HUES48 (cell line): ENCODE data around the gene OR7D4.
"Not testable (repeated sequence)": the region's sequence is repeated elsewhere in the genome, so short reads cannot be mapped to it uniquely, and the experiment has no call there.

ENCODE experiments used
- H3K27ac ChIP-seq: one replicate; pipeline ENCODE4 v1.7.0; 2013; ENCODE audit warnings: low read depth, low read length, inconsistent platforms
- H3K27me3 ChIP-seq: 2 replicates; pipeline ENCODE4 v1.6.1; 2013; ENCODE audit warnings: mild to moderate bottlenecking, low read length; ENCODE audit not compliant: control insufficient read depth, insufficient read depth
- H3K36me3 ChIP-seq: 2 replicates; pipeline ENCODE4 v1.6.1; 2013; ENCODE audit warnings: low read length; ENCODE audit not compliant: control insufficient read depth, insufficient read depth
- H3K4me1 ChIP-seq: 2 replicates; pipeline ENCODE4 v1.6.1; 2013; ENCODE audit warnings: mild to moderate bottlenecking, low read length; ENCODE audit not compliant: control insufficient read depth, insufficient read depth
- H3K4me3 ChIP-seq: 2 replicates; pipeline ENCODE4 v1.5.1; 2013; ENCODE audit warnings: mild to moderate bottlenecking, low read depth, low read length
- H3K9ac ChIP-seq: 2 replicates; pipeline ENCODE4 v1.6.1; 2013; ENCODE audit warnings: mild to moderate bottlenecking, low read depth, low read length, moderate library complexity
- H3K9me3 ChIP-seq: 2 replicates; pipeline ENCODE4 v1.6.1; 2013; ENCODE audit warnings: low read length; ENCODE audit not compliant: control insufficient read depth, insufficient read depth

Gene OR7D4

DNA sequence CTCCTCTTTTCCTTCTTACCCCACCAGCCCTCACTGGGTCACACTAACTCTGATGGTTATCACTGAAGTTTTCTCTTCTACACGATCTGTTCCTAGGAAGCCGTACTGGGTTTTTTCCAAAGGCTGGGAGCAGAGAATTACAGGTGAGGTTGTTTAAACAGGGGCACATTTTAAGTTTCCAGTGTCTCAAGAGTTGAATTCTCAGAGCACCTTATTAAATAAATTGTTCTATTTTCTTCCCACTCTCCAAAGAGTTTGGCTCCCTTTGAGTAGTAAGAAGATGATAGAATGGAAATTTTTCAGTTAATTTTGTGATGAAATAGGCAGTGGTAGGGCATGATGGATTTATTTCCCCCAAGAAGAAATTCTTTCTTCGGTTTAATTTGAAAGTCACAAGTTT, at the start of gene OR7D4:
OR7D4 (minus strand) TSS at position 101 of the 400 bp plus-strand sequence. CDS start 4,752 bp downstream, outside the sequence.
- Histone ChIP-seq H3K9me3 (peaks cover 76% of the 10 kb centered on the region), H3K27me3 (no peaks in the 10 kb centered on the region), H3K4me1 (no peaks in the 10 kb centered on the region), H3K9ac (no peak within 1 kb of the TSS), H3K27ac (no peak within 1 kb of the TSS), H3K4me3 (no peak within 1 kb of the TSS), H3K36me3 (no peaks in the 10 kb centered on the region)

GRCh38 chr19:9251236-9251635, 31.8 kb upstream of the OR7D4 start:
- Histone ChIP-seq H3K4me3 (no peak overlapping the region), H3K9ac (no peak overlapping the region), H3K4me1 (no peaks in the 10 kb centered on the region), H3K27me3 (no peaks in the 10 kb centered on the region), H3K36me3 (no peaks in the 10 kb centered on the region), H3K9me3 (peaks cover 78% of the 10 kb centered on the region), H3K27ac (no peak overlapping the region)

GRCh38 chr19:9250630-9251029, 31.2 kb upstream of the OR7D4 start, which contains the start of gene OR7E24:
Gene OR7E24, plus strand, starts transcription at chr19:9250930. Its CDS starts 114 bp downstream, at chr19:9251044.
- Histone ChIP-seq H3K36me3 (no peaks in the 10 kb centered on the region), H3K9me3 (peaks cover 73% of the 10 kb centered on the region)

GRCh38 chr19:9205501-9206113, 13.8 kb downstream of the OR7D4 start:
- Histone ChIP-seq H3K27me3 (no peaks in the 10 kb centered on the region), H3K9me3 (peaks cover 77% of the 10 kb centered on the region), H3K4me3 (no peak overlapping the region), H3K36me3 (no peaks in the 10 kb centered on the region), H3K4me1 (no peaks in the 10 kb centered on the region), H3K9ac (no peak overlapping the region), H3K27ac (no peak overlapping the region)

More at GRCh38 chr19:9250630-9251029, 31.2 kb upstream of the OR7D4 start, which contains the start of gene OR7E24:
- H3K27ac ChIP-seq, result no peak within 1 kb of the TSS
- H3K27me3 ChIP-seq, result no peaks in the 10 kb centered on the region
- no peaks in the 10 kb centered on the region for H3K4me1 ChIP-seq
- H3K9ac ChIP-seq, result no peak within 1 kb of the TSS
- no peak within 1 kb of the TSS for H3K4me3 ChIP-seq

DNA sequence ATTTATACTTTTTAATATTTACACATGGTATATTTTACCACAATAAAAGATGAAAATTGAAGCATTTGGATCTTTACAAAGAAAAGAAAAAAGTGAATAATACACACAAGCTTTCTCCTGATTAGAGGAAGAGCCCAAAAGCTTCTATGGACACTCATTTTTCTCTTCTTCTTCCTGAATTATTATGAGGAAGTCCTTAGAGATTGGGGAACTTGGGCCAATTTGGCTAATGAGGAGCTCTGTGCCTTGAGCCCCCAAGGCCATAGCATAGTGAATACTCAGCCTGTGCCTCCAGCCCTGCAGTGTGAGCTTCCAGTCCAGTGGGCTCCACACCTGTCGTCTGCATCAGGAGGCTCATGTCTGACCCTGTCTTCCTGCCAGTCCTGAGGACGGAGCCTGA, 21.3 kb downstream of the OR7D4 start:
- H3K27me3 ChIP-seq, H3K4me1 ChIP-seq, H3K4me3 ChIP-seq, H3K36me3 ChIP-seq, H3K9ac ChIP-seq, H3K27ac ChIP-seq: not testable (repeated sequence)
- H3K9me3 ChIP-seq, result peaks cover 65% of the 10 kb centered on the region

DNA sequence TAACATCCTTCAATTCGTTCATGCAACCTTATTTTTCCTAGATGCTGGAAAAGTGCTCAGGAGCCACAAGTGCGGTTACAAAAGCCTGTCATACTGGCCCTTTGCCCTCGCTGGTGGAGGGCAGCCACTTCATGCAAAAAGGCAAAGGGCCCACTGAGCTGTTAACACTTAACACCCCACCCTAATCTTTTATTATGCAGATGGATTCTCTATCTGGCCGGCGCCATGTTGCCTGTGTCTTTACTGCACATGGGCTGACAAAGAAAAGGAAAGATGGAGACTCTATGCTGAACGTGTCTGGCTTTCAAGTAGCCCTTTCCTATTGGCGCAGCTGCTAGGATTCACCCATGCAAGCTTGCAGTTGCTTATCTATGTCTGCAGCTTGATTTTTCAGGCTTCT, 29.9 kb downstream of the OR7D4 start:
- H3K9ac ChIP-seq, result no peak overlapping the region
- peaks cover 85% of the 10 kb centered on the region for H3K9me3 ChIP-seq

GRCh38 chr19:9187191-9187590, 32.2 kb downstream of the OR7D4 start:
- Histone ChIP-seq H3K4me1 (no peaks in the 10 kb centered on the region), H3K9me3 (peaks cover 77% of the 10 kb centered on the region), H3K36me3 (no peaks in the 10 kb centered on the region), H3K27me3 (no peaks in the 10 kb centered on the region), H3K4me3 (no peak overlapping the region; the same call in 1 of the 2 replicates), H3K9ac (no peak overlapping the region), H3K27ac (no peak overlapping the region)

More for the DNA sequence above, 29.9 kb downstream of the OR7D4 start:
- Histone ChIP-seq H3K4me3 (no peak overlapping the region), H3K4me1 (no peaks in the 10 kb centered on the region), H3K27ac (no peak overlapping the region), H3K27me3 (no peaks in the 10 kb centered on the region), H3K36me3 (no peaks in the 10 kb centered on the region)

DNA sequence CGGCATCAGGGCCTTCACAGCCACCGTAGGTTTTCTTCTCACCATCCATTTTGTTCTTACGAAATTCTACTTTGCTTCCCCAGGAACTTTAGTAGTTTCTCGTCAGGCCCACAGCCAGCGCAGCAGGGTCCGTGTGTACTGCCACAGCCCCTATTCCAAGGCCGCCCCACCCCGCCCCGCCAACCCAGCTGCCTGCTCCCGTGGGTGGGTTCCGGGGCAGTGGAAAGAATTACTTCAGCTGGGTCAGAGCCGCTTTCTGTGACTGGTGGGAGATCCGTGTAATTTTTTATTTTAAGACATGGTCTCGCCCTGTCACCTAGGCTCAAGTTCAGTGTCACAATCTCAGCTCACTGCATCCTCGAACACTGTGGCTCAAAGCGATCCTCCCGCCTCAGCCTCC, 36.4 kb downstream of the OR7D4 start:
- H3K9me3 ChIP-seq, result peaks cover 69% of the 10 kb centered on the region
- H3K4me3 ChIP-seq, result no peak overlapping the region
- no peak overlapping the region for H3K9ac ChIP-seq
- no peaks in the 10 kb centered on the region for H3K36me3 ChIP-seq
- H3K27me3 ChIP-seq, result no peaks in the 10 kb centered on the region
- no peak overlapping the region for H3K27ac ChIP-seq
- no peaks in the 10 kb centered on the region for H3K4me1 ChIP-seq

DNA sequence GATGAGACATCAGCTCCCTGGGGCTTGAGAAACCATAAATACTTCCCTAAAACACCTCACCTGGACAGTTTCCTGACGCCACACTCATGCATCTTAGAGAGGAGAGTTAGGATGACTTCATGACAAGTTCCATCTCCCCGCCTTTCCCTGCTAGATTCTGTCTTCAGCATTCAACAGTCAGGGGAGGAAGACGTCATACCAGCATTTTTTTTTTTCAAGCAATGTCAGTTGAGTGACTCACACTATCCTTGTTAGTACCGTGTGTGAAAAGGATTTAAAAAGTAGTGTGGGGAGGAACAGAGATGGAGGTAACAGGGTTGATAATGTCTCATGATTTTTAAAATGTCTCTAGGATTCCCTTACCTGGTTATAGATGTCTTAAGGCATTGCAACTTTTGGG, 40.5 kb downstream of the OR7D4 start, which contains the start of gene OR7D2:
OR7D2 (plus strand) TSS at position 79 of the 400 bp plus-strand sequence. CDS start 6,803 bp downstream, outside the sequence.
- Histone ChIP-seq H3K27ac (no peak within 1 kb of the TSS), H3K4me1 (no peaks in the 10 kb centered on the region), H3K4me3 (no peak within 1 kb of the TSS; the same call in 1 of the 2 replicates)

DNA sequence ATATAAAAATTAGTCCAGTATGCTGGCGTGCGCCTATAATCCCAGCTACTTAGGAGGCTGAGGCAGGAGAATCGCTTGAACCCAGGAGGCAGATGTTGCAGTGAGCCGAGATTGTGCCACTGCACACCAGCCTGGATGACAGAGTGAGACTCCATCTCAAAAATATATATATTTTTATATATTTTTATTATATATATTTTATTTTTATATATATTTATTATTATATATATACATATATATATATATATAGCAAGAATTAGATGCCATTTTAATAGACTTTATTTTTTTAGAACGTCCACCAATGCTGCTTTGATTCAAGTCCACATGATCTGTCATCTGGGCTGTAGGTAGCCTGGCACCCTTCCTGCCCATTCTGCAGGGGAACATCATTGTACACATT, 44.1 kb downstream of the OR7D4 start:
- no peaks in the 10 kb centered on the region for H3K4me1 ChIP-seq
- H3K9me3 ChIP-seq, result peaks cover 67% of the 10 kb centered on the region
- H3K36me3 ChIP-seq, result no peaks in the 10 kb centered on the region
- H3K9ac ChIP-seq, result no peak overlapping the region
- H3K4me3 ChIP-seq, result no peak overlapping the region
- no peak overlapping the region for H3K27ac ChIP-seq
- no peaks in the 10 kb centered on the region for H3K27me3 ChIP-seq

More for the DNA sequence above, 40.5 kb downstream of the OR7D4 start, which contains the start of gene OR7D2:
- peaks cover 69% of the 10 kb centered on the region for H3K9me3 ChIP-seq
- H3K27me3 ChIP-seq, result no peaks in the 10 kb centered on the region
- no peaks in the 10 kb centered on the region for H3K36me3 ChIP-seq
- H3K9ac ChIP-seq, result no peak within 1 kb of the TSS

GRCh38 chr19:9171393-9171991, 47.9 kb downstream of the OR7D4 start:
- Histone ChIP-seq H3K27me3 (no peaks in the 10 kb centered on the region), H3K27ac (no peak overlapping the region), H3K36me3 (no peaks in the 10 kb centered on the region), H3K4me1 (no peaks in the 10 kb centered on the region), H3K9me3 (peaks cover 40% of the 10 kb centered on the region), H3K9ac (no peak overlapping the region), H3K4me3 (no peak overlapping the region)
